Astrocyte of the cerebellum (primary cell): ENCODE measurements around the gene GAL3ST2.

Experiments
- DNase-seq: peaks from one replicate; pipeline ENCODE4 v3.0.0-alpha.2; 2011; ENCODE audit warnings: low read depth
- H3K4me3 ChIP-seq: 2 replicates; pipeline ENCODE4 v1.5.1; 2011; ENCODE audit warnings: mild to moderate bottlenecking, low read depth, low read length, moderate library complexity
- in situ Hi-C: cut with HindIII; loops from 2 replicates; pipeline ENCODE4 v1.10.0; 2017; ENCODE audit warnings: low sequenced_read_pairs
- TF ChIP-seq, protein P1 (sequence below): IDR thresholded peaks from 2 replicates; pipeline ENCODE4 v1.5.1; 2012; ENCODE audit warnings: low read length, low read depth, moderate library complexity, mild to moderate bottlenecking; ENCODE audit errors: missing control alignments

Gene GAL3ST2

DNA sequence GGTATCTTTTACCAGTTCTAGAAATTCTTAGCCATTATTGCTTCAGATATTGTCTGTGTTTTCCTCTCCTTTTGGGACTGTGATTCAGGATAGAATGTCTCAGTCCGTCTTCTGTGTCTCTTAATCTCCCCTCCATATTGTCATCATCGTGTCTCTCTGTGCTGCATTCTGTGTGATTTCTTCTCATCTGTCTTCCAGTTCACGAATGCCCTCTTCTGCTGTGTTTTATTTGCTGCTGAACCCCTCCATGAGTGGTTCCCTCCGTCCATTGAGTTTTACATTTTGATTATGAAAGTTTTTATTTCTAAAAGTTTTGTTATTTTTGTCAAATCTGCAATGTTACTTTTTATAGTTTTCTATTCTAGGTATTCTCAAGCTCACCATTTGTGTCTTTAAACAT, 30.5 kb upstream of the GAL3ST2 start:
- DNase-seq = no peak
- no peak overlapping the region for H3K4me3 ChIP-seq
- in situ Hi-C loops = no loop called here
- TF ChIP-seq, protein P1, sequence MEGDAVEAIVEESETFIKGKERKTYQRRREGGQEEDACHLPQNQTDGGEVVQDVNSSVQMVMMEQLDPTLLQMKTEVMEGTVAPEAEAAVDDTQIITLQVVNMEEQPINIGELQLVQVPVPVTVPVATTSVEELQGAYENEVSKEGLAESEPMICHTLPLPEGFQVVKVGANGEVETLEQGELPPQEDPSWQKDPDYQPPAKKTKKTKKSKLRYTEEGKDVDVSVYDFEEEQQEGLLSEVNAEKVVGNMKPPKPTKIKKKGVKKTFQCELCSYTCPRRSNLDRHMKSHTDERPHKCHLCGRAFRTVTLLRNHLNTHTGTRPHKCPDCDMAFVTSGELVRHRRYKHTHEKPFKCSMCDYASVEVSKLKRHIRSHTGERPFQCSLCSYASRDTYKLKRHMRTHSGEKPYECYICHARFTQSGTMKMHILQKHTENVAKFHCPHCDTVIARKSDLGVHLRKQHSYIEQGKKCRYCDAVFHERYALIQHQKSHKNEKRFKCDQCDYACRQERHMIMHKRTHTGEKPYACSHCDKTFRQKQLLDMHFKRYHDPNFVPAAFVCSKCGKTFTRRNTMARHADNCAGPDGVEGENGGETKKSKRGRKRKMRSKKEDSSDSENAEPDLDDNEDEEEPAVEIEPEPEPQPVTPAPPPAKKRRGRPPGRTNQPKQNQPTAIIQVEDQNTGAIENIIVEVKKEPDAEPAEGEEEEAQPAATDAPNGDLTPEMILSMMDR = no peak

DNA sequence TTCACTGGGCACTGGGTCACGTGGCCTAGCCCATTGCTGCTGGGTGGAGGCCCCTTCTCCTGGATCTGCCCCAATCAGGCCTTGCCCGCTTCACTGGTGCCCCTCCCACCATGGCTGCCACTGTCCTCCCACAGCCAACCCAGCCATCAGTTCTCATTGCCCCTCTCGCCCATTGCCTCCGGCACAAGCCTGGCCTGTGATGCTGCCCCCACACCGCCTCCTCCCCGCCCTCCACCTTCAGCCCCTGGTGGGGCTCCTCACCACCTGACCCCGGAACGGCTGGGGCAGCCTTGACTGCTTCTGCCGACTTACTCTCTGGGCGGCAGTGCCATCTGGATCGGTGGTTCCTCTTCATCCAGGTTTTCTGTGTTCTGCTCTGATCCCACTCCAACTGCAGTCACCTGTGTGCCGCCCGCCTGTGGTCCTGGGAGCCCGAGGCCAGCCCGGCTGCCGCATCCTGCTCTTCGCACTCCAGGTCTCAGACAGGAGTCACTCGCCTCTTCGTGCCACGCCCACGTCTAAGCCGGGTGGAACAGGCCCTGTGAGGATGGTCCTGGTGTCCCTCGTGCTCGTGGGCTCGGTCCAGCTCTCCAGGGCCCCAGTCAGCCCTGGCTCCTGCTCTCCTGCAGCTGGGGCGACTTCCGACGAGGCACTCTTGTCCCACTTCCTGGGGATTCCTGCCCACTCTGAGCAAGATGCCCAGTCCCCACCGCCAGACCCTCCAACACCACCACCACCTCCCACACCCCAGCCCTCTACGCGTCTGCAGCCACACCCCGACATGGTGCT, 28.0 kb upstream of the GAL3ST2 start:
- DNase-seq = no peak
- H3K4me3 ChIP-seq = no peak overlapping the region
- TF ChIP-seq, protein P1 = no peak
- in situ Hi-C loops = no loop called here

DNA sequence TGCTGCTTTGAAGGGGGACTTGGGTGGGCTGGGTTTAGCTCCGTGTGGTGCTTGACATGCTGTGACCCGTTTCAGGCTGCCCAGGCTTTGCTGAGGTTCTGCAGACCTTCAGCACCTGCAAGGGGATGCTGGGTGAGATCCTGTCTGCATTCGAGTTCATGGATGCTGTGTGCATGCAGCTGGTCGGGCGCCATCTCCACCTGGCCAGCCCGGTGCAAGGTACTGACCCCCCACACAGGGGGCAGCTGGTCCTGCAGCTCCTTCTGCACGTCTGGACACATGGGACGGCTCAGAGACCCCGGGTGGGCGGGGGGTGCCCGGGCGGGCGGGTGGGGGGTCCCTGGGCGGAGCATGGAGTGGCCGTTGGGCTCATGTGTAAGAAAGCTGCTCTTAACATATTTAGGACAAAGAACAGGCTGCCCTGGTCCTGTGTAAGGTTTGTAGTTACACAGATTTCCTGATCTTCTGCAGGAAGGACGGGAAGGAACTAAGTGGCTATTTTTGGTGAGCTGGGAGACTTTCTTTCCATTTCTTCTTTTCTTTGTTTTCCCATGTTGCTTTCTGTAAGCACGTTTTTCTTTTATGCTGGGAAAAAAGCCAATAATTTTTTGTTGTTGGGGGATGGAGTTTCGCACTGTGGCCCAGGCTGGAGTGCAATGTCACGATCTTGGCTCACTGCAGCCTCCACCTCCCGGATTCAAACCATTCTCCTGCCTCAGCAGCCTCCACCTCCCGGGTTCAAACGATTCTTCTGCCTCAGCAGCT, 26.4 kb upstream of the GAL3ST2 start:
- no peak overlapping the region for H3K4me3 ChIP-seq
- in situ Hi-C loops = no loop called here
- DNase-seq = no peak
- TF ChIP-seq, protein P1 = no peak

DNA sequence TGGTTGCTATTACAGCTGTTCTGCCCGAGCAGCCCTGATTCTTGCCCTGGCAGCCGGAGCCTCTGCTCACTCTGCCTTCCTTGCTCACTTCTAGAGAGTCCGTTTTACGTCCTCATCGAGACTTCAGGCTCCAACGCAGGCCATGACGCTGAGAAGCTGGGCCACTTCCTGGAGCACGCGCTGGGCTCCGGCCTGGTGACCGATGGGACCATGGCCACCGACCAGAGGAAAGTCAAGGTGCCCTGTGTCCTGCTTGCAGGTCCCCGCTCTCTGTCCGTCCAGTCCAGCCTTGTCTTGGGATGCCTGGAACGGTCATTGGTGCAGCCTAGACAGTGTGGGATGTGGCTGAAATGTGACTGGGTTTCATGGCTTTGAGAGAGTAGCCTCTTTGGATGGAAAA, 25.5 kb upstream of the GAL3ST2 start:
- DNase-seq = no peak
- TF ChIP-seq, protein P1 = no peak
- H3K4me3 ChIP-seq = no peak overlapping the region
- in situ Hi-C loops = no loop called here

DNA sequence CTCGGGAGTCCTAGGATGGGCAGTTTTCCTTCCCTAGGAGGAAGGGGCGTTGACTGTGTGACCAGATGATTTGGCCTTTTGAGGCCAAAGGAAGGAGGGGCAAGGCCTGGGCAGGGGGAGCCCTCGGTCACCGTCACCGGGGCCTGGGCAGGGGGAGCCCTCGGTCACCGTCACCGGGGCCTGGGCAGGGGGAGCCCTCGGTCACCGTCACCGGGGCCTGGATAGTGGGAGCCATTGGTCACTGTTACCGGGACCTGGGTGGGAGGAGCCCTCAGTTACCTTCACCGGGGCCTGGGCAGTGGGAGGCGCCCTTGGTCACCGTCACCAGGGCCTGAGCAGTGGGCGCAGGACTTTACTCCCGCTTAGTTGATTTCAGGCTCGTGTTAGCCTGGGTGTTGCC, 24.8 kb upstream of the GAL3ST2 start:
- in situ Hi-C loops = no loop called here
- TF ChIP-seq, protein P1 = no peak

DNA sequence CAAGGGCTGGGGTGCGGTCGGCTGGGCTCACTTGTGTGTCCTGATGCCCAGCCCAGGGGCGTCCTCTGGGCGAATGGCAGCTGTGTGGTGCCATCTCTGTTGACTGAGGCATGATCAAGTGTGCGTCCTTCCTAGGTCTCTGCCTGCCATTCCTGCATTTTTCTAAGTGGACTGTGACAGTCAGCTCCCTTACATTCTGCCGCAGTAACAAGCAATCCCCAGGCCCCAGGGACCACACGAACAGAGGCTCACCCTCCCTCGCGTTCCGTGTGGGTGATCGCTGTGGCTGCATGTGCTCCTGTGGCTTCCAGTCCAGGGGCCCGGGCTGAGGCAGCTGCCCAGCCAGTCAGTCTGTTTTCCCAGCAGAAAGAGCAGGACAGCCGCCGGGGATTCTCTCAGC, 24.4 kb upstream of the GAL3ST2 start:
- TF ChIP-seq, protein P1 = no peak
- no peak for DNase-seq
- in situ Hi-C loops = no loop called here
- no peak overlapping the region for H3K4me3 ChIP-seq

More for the DNA sequence above, 24.8 kb upstream of the GAL3ST2 start:
- H3K4me3 ChIP-seq = no peak overlapping the region
- DNase-seq = no peak
